SKM-1 treated with dmso at 0.1 percent for 144 hours (cell line): ENCODE measurements around the gene ZIC5.

Experiments
- DNase-seq: peaks from one replicate; lab custom pipeline; 2025; ENCODE audit not compliant: unreplicated experiment; lab: John Stamatoyannopoulos, UW

The ZIC5 gene

GRCh38 chr13:99976575-99976974 lies 5.0 kb upstream of the ZIC5 start:
- no peak for DNase-seq

GRCh38 chr13:99975626-99976025 lies 4.1 kb upstream of the ZIC5 start:
- no peak for DNase-seq

- no peak for DNase-seq
Measured at GRCh38 chr13:99974939-99975561, 3.5 kb upstream of the ZIC5 start.

GRCh38 chr13:99974296-99974938 lies 2.9 kb upstream of the ZIC5 start:
- DNase-seq = no peak

- DNase-seq = no peak
Measured at GRCh38 chr13:99973808-99974185, 2.2 kb upstream of the ZIC5 start.

GRCh38 chr13:99973163-99973807 lies 1.7 kb upstream of the ZIC5 start:
- no peak for DNase-seq

GRCh38 chr13:99972190-99972731 lies 694 bp upstream of the ZIC5 start:
- no peak for DNase-seq

- no peak for DNase-seq
Measured at GRCh38 chr13:99970651-99971575, 654 bp downstream of the ZIC5 start.

GRCh38 chr13:99969919-99970650 lies 1.5 kb downstream of the ZIC5 start:
- DNase-seq = no peak

- no peak for DNase-seq
Measured at GRCh38 chr13:99969453-99969918, 2.1 kb downstream of the ZIC5 start.

- no peak for DNase-seq
Measured at GRCh38 chr13:99968521-99969452, 2.8 kb downstream of the ZIC5 start.

GRCh38 chr13:99967869-99968520 lies 3.6 kb downstream of the ZIC5 start:
- no peak for DNase-seq

GRCh38 chr13:99967498-99967868 lies 4.1 kb downstream of the ZIC5 start:
- DNase-seq = no peak

GRCh38 chr13:99966064-99966805 lies 5.3 kb downstream of the ZIC5 start:
- no peak for DNase-seq

GRCh38 chr13:99965329-99966000 lies 6.1 kb downstream of the ZIC5 start:
- no peak for DNase-seq

GRCh38 chr13:99963816-99964339 lies 7.7 kb downstream of the ZIC5 start:
- no peak for DNase-seq

- no peak for DNase-seq
Measured at GRCh38 chr13:99962242-99962641, 9.3 kb downstream of the ZIC5 start.
